K562 (cell line): ENCODE results near the gene KISS1.

Source experiments
- CEBPG ChIP-seq, 3 experiments: fragments of 200-800 bp in 1 of 3; sonication (Bioruptor generic) in 1 of 3; sonication (generic) in 1 of 3; formaldehyde crosslinking in 1 of 3; IDR thresholded peaks in 2 of 3; conservative IDR thresholded peaks in 1 of 3; 2 replicates each; pipeline versions ENCODE4 v1.6.1 to v1.8.0; 2016 to 2022; ENCODE audit warnings: missing compliant biosample characterization in 2 of 3, missing genetic modification characterization in 2 of 3, mild to moderate bottlenecking in 1 of 3, missing genetic modification reagents in 1 of 3
- JUND ChIP-seq, 2 experiments: IDR thresholded peaks; 2 replicates in 1 of 2; 3 replicates in 1 of 2; pipeline ENCODE4 v1.6.1; 2011; ENCODE audit warnings: borderline replicate concordance in 2 of 2, low read depth in 2 of 2, low read length in 2 of 2, improper control_type of control experiment in 1 of 2, missing biosample characterization in 1 of 2, missing genetic modification characterization in 1 of 2, missing genetic modification reagents in 1 of 2
- SMAD3 ChIP-seq: fragments of 450-650 bp; formaldehyde crosslinking; conservative IDR thresholded peaks from 2 replicates; pipeline ENCODE4 v1.4.0; 2020; ENCODE audit warnings: mild to moderate bottlenecking

- TF ChIP-seq JUND (IDR thresholded peaks at IDR 0.05; ENCODE audit: borderline replicate concordance, low read depth, low read length) (no peak), JUND (tag; IDR thresholded peaks at IDR 0.05; ENCODE audit: borderline replicate concordance, low read depth, low read length) (no peak), CEBPG (CRISPR knock-in tag; IDR thresholded peaks at IDR 0.05) (no peak), CEBPG (tag; conservative IDR thresholded peaks at IDR 0.05 in 1 of 2, IDR thresholded peaks at IDR 0.05 in 1 of 2) (no peak), SMAD3 (CRISPR knock-in tag) (no peak)
These were observed 23.8 kb downstream of the KISS1 start for GRCh38 chr1:204172404-204173029.
